ENCODE data around the gene ATP7B. TPM values are rescaled to one million over a fixed set of nuclear protein-coding genes. Genes with fewer than 3 reads are reported as not detected.

The ATP7B gene
- total RNA-seq, 1 donor from 2014 or later, result 37.7 TPM

GRCh38 chr13:51895906-51896888 lies 115.1 kb downstream of the ATP7B start:
- DNase-seq (ENCODE audit: low spot score in 2 of 2), result no peak
- H3K27ac ChIP-seq, result no peak overlapping the region
- H3K27me3 ChIP-seq, result no peaks in the 10 kb centered on the region
- no peaks in the 10 kb centered on the region for H3K4me1 ChIP-seq
- H3K4me3 ChIP-seq, result no peak overlapping the region
- peak in 2 of 3 experiments; percentile 34 to 54 for TF ChIP-seq CTCF (IDR thresholded peaks at IDR 0.05)
- intact Hi-C loops (cut with DNase I), result loop anchor here (1.0 kb wide), 1 partner anchor 232 kb away; no protein-coding TSS in a partner anchor
- no peaks in the 10 kb centered on the region for H3K9me3 ChIP-seq
- H3K36me3 ChIP-seq, result no peaks in the 10 kb centered on the region

GRCh38 chr13:51894239-51894638 lies 117.0 kb downstream of the ATP7B start:
- no peak for TF ChIP-seq CTCF (IDR thresholded peaks at IDR 0.05)
- Histone ChIP-seq H3K4me1 (no peaks in the 10 kb centered on the region), H3K4me3 (no peak overlapping the region), H3K9me3 (no peaks in the 10 kb centered on the region), H3K27me3 (no peaks in the 10 kb centered on the region), H3K36me3 (no peaks in the 10 kb centered on the region), H3K27ac (no peak overlapping the region)
- intact Hi-C loops (cut with DNase I), result no loop called here
- DNase-seq (ENCODE audit: low spot score in 2 of 2), result no peak

- H3K4me1 ChIP-seq, result no peaks in the 10 kb centered on the region
- no peaks in the 10 kb centered on the region for H3K27me3 ChIP-seq
- H3K9me3 ChIP-seq, result no peaks in the 10 kb centered on the region
- H3K36me3 ChIP-seq, result no peaks in the 10 kb centered on the region
- H3K27ac ChIP-seq, result no peak overlapping the region
- intact Hi-C loops (cut with DNase I), result no loop called here
- no peak for DNase-seq (ENCODE audit: low spot score in 2 of 2)
- TF ChIP-seq CTCF (IDR thresholded peaks at IDR 0.05), result no peak
- no peak overlapping the region for H3K4me3 ChIP-seq
Observed at GRCh38 chr13:51892657-51893056, 118.6 kb downstream of the ATP7B start.

GRCh38 chr13:51887468-51887867 lies 123.8 kb downstream of the ATP7B start:
- DNase-seq (ENCODE audit: low spot score in 2 of 2), result no peak
- TF ChIP-seq CTCF (IDR thresholded peaks at IDR 0.05), result no peak
- Histone ChIP-seq H3K4me3 (no peak overlapping the region), H3K4me1 (no peaks in the 10 kb centered on the region), H3K36me3 (no peaks in the 10 kb centered on the region), H3K27ac (no peak overlapping the region), H3K27me3 (no peaks in the 10 kb centered on the region), H3K9me3 (no peaks in the 10 kb centered on the region)
- intact Hi-C loops (cut with DNase I), result no loop called here

- intact Hi-C loops (cut with DNase I), result no loop called here
Observed at GRCh38 chr13:51885651-51886050, 125.6 kb downstream of the ATP7B start.

More at GRCh38 chr13:51885651-51886050, 125.6 kb downstream of the ATP7B start:
- Histone ChIP-seq H3K27me3 (no peaks in the 10 kb centered on the region), H3K36me3 (no peaks in the 10 kb centered on the region), H3K27ac (no peak overlapping the region), H3K4me3 (no peak overlapping the region), H3K4me1 (no peaks in the 10 kb centered on the region), H3K9me3 (no peaks in the 10 kb centered on the region)
- DNase-seq (ENCODE audit: low spot score in 2 of 2), result no peak
- TF ChIP-seq CTCF (IDR thresholded peaks at IDR 0.05), result no peak

All from ascending aorta (tissue), 2 donors.